Fibroblast of villous mesenchyme (primary cell): Measurements from ENCODE around the gene ING5. TPM values are rescaled to one million over a fixed set of nuclear protein-coding genes. Genes with fewer than 3 reads are reported as not detected.
"Not testable (repeated sequence)": the region's sequence is repeated elsewhere in the genome, so short reads cannot be mapped to it uniquely, and the experiment has no call there.

ENCODE experiments used
- DNase-seq: peaks from one replicate; pipeline ENCODE4 v3.0.0-alpha.2; 2010; ENCODE audit warnings: low read depth
- H3K4me3 ChIP-seq: 2 replicates; pipeline ENCODE4 v1.5.1; 2011; ENCODE audit warnings: low read depth, mild to moderate bottlenecking, low read length
- total RNA-seq: library from RNA; depleted of rRNA; stranded (reverse); fragments of >200 nt; gene quantifications from 2 replicates; pipeline ENCODE4 v1.2.3, GENCODE V29; 2012
- TF ChIP-seq, protein P1 (sequence below): IDR thresholded peaks from 2 replicates; pipeline ENCODE4 v1.5.1; 2012; ENCODE audit warnings: low read depth, mild to moderate bottlenecking, low read length; ENCODE audit not compliant: insufficient read depth

Gene ING5
- total RNA-seq, 1 donor = 21.2 TPM

DNA sequence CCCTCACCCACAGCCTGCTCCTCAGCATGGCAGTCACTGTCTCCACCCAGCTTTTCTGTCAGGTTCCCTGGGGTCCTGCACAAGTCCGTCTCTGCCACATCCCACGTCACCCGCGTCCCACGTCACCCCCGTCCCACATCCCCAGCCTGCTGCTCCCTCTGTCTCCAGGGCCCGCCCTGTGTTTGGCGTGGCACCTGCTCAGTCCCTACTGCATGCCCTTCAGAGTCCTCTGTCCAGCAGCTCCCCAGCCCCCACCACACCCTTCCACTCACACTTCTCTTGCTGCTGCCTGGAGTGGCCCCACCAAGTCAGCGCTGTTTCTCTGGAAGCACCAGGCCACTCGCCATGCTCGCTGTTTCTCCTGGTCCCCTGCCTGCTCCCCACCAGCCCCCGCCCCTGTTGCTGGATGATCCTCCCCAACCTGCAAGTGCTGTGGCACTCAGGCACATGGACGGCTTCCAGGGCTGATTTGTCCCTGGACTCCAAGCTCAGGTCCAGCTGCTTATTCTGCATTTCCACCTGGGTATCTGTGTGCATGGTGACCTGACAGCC is 45.6 kb upstream of the ING5 start:
- no peak for DNase-seq
- no peak overlapping the region for H3K4me3 ChIP-seq
- TF ChIP-seq, protein P1, sequence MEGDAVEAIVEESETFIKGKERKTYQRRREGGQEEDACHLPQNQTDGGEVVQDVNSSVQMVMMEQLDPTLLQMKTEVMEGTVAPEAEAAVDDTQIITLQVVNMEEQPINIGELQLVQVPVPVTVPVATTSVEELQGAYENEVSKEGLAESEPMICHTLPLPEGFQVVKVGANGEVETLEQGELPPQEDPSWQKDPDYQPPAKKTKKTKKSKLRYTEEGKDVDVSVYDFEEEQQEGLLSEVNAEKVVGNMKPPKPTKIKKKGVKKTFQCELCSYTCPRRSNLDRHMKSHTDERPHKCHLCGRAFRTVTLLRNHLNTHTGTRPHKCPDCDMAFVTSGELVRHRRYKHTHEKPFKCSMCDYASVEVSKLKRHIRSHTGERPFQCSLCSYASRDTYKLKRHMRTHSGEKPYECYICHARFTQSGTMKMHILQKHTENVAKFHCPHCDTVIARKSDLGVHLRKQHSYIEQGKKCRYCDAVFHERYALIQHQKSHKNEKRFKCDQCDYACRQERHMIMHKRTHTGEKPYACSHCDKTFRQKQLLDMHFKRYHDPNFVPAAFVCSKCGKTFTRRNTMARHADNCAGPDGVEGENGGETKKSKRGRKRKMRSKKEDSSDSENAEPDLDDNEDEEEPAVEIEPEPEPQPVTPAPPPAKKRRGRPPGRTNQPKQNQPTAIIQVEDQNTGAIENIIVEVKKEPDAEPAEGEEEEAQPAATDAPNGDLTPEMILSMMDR = no peak

DNA sequence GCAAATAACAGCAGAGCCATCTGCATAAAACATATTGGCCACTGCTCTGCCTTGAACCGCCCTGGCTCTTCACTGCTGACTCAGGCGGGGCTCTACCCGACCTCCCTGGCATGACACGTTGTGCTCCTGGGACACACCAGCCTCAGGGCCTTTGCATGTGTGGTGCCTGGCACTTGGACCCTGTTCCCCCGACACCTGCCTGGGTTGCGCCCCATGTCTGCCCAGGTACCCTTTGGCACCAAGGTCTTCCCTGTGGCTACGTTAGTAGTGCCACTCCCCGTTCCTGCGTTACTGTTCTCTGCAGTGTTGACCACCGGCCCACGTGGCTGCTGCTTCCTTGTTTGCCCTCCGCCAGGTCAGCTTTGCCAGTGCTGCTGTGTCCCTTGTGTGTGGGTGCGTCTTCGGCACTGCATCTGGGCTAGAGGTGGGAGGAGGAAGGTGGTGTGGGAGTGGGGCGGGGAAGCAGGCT is 44.0 kb upstream of the ING5 start:
- TF ChIP-seq, protein P1 = no peak
- no peak for DNase-seq
- no peak overlapping the region for H3K4me3 ChIP-seq

DNA sequence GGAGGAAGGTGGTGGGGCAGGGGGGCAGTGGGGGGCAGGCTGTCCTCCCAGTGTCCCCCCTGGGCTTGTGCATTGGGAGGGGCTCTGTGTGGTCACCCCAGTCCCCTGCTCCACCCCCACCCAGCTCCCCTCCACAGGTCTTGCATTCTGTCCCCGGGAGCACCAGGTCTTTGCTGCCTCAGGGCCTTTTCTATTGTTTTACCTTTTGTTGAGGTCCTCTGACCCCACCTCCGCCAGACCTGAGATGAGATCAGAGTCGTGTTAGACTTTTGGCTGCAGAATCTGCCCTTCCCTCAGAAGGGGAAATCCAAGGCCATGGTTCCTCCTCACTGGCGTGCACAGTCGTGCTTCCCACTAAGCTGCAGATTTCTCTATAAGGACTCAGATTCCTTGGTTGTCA is 43.5 kb upstream of the ING5 start:
- no peak for DNase-seq
- TF ChIP-seq, protein P1 = no peak
- no peak overlapping the region for H3K4me3 ChIP-seq

DNA sequence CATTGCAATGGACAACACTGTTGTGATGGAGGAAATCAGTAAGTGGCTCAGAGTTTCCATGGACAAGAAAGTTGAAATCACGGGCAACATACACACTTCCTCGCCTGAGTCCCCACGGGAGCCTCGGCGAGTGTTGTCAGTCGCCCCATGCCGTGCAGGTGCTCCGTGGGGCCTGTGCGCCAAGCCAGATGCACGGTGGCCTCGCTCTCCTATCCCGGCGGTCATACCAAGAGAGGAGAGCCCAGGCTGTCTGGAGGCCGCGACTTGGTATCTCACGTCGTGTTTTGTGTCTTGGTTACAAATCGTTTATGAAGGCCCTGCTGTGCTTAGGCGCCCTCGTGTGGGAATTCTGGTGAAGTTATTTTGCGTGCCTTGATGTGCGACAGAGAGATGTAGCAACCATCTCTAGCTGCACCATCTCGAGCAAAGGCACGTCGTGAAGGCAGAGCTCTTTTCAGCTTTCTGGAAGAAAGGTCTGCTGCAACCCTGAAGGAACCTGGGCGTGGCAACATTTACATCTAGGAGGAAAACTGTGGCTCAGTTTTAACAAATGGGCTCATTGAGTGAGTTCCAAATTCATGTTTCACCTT is 42.6 kb upstream of the ING5 start:
- DNase-seq = peak; percentile 83
- no peak overlapping the region for H3K4me3 ChIP-seq
- TF ChIP-seq, protein P1 = peak; percentile 73

DNA sequence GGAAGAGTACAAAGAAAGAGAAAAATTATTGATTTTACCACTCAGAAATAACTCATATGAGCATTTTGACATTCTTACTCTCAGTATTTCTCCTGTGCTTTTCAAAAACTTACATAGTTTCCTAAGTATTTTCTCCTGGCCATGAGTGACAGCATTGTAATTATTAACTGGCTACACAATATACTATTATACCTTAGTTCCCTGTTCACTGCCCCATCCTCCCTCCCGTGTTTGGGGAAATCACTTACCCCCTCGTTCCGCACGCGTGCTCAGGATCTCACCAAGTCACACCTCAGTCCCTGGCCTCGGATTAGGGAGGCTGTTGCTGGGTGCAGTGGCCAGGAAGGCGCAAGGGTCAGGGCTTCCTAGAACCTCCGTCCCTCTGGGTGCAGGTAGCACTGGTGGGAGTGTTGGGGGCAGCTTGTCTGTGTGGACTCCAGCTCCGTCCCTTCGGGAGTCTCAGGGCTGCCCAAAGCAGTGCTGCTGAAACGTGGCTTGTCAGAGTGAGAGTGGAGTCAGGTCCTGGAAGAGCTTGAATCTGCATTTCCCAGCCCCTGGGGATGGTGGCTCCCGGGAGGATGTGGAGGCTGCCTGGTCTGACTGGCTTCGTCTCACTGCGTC is 41.1 kb upstream of the ING5 start:
- TF ChIP-seq, protein P1 = no peak
- no peak overlapping the region for H3K4me3 ChIP-seq
- no peak for DNase-seq

DNA sequence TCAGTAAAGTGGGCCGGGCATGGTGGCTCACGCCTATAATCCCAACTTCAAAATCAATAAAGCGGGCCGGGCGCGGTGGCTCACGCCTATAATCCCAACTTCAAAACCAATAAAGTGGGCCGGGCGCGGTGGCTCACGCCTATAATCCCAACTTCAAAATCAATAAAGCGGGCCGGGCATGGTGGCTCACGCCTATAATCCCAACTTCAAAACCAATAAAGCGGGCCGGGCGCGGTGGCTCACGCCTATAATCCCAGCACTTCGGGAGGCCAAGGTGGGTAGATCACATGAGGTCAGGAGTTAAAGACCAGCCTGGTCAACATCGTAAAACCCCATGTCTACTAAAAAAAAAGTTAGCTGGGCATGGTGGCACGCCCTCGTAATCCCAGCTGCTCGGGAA is 39.1 kb upstream of the ING5 start:
- not testable (repeated sequence) for H3K4me3 ChIP-seq, DNase-seq

DNA sequence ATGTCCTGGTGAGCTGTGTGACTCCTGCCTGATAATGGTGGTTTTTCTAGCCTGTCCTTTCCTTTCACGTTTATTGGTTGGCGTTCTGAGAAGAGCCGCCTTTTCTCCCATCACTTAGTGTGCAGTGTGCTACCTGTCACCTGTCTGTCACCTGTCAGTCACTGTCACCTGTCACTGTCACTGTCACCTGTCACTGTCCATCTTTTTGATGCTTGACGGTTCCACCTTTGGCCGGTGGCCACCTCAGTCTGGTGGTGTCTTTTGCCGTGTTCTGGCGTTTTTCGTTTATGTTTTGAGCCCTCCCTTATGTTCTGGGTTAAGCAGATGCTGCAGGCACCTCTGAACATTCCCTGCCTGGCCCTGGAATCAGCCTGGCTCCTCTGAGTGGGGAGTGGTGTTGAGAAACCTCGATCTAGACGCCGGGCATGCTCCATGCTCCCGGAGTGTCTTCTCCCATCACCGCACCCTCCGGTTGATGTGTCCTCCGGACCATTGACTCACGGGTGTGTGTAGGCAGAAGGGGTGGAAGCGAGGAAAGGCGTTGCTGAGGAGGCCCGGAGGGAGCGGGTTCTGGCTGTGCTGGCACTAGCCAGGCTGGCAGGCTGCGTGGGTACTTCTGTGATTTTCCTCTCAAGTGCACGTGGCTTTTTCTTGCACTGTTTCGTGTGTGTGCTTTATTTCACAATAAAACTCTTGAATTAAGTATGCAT is 36.0 kb upstream of the ING5 start:
- no peak overlapping the region for H3K4me3 ChIP-seq
- no peak for DNase-seq
- TF ChIP-seq, protein P1 = no peak
